Hepatocyte (in vitro differentiated cells): ENCODE measurements around the gene ARAF.

Experiments
- CTCF ChIP-seq: fragments of 200-600 bp; sonication (generic); IDR thresholded peaks from 2 replicates; pipeline ENCODE4 v1.5.1; 2016; ENCODE audit warnings: antibody characterized with exemption, mild to moderate bottlenecking; ENCODE audit not compliant: poor library complexity
- EZH2phosphoT487 ChIP-seq: fragments of 200-600 bp; sonication (generic); IDR thresholded peaks from one replicate; pipeline ENCODE4 v1.6.1; 2018; ENCODE audit warnings: antibody characterized with exemption, mild to moderate bottlenecking, low read depth, moderate library complexity; ENCODE audit not compliant: unreplicated experiment, severe bottlenecking

- TF ChIP-seq CTCF (no peak), EZH2phosphoT487 (no peak)
Measured at GRCh38 chrX:47529548-47529947, 31.5 kb upstream of the ARAF start.
